Measurements from ENCODE around the gene BDH1.
"Not testable (repeated sequence)": the region's sequence is repeated elsewhere in the genome, so short reads cannot be mapped to it uniquely, and the experiment has no call there.

The BDH1 gene, protein sequence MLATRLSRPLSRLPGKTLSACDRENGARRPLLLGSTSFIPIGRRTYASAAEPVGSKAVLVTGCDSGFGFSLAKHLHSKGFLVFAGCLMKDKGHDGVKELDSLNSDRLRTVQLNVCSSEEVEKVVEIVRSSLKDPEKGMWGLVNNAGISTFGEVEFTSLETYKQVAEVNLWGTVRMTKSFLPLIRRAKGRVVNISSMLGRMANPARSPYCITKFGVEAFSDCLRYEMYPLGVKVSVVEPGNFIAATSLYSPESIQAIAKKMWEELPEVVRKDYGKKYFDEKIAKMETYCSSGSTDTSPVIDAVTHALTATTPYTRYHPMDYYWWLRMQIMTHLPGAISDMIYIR

GRCh38 chr3:197555281-197556261 is at the start of gene BDH1:
Gene BDH1, minus strand, starts transcription at chr3:197555968. Its CDS starts 9,525 bp downstream, at chr3:197546443.
- DNase-seq = peak; percentile 79 to 82

GRCh38 chr3:197603317-197603933 is 47.7 kb upstream of the BDH1 start:
- DNase-seq = no peak

DNA sequence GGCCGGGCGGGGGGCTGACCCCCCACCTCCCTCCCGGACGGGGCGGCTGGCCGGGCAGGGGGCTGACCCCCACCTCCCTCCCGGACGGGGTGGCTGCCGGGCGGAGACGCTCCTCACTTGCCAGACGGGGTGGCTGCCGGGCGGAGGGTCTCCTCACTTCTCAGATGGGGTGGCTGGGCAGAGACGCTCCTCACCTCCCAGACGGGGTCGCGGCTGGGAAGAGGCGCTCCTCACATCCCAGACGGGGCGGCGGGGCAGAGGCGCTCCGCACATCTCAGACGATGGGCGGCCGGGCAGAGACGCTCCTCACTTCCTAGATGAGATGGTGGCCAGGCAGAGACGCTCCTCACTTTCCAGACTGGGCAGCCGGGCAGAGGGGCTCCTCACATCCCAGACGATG is 46.6 kb upstream of the BDH1 start:
- not testable (repeated sequence) for DNase-seq

GRCh38 chr3:197601566-197601840 is 45.7 kb upstream of the BDH1 start:
- DNase-seq = not testable (repeated sequence)

- no peak for DNase-seq
Observed at GRCh38 chr3:197600796-197601565, 45.2 kb upstream of the BDH1 start.

- no peak for DNase-seq
Observed at GRCh38 chr3:197599089-197599765, 43.5 kb upstream of the BDH1 start.

GRCh38 chr3:197598404-197598980 is 42.7 kb upstream of the BDH1 start:
- DNase-seq = no peak

DNA sequence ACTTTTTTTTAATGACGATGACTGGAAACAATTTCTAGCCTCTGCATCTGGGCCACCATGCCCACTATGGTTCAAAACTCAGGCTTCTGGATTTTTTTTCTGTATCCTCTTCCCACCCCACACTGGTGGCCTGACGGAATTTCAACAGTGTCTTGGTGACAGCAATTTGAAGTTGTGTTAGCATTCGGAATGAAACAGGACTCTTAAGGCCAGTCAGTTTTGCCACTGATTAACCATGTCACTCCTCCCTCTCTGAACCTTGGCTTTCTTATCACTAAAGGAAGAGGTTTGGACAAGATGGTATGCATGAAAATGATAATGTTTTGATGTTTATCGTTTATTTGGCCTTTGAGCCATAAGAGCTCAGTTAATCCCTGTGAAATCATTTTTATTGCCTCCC is 41.6 kb upstream of the BDH1 start:
- DNase-seq = no peak

GRCh38 chr3:197595470-197596185 is 39.9 kb upstream of the BDH1 start:
- DNase-seq = peak; percentile 94 to 95

DNA sequence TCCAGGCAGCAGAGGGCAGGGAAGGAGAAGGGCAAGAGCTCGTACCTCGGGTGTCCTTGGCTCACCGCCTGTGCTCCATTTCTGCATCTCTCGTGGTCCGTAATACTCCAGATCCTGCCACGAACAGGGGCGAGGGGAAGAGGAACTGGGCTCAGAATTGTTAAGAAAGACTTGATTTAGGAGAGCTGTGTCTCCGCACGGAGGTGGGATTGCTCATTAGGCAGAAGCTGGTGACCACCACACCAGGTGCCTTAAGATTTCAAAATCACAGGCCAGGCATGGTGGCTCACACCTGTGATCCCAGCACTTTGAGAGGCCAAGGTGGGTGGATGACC is 37.2 kb upstream of the BDH1 start:
- no peak for DNase-seq

DNA sequence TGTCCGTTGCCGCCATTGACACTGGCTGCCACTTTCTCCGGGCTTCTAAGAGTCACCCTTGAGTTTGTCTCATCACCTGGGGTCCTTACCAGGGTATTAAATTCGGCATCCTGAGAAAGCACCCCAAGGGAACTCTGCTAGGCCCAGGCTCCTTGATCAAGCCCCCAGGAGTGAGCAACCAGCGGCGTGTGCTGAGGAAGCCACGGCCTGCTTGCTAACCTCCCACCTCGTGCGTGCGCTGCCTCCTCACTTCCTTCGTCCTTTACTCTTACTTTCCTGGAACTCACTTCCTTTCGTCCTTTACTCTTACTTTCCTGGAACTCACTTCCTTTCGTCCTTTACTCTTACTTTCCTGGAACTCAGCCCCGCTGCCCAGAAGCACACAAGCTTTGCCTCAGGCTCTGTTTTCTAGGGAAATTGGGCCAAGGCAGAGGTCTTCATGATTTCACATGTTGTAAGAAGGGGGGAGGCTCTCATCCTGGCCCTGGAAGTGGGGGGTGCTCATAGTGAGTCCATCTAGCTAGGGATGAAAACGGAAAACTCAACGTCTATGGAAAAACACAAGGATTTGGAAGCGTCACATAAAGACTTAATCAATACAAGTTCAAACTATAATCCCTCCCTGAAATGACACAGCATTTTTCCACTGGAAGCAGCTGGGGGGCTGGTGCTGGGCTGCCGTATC is 36.7 kb upstream of the BDH1 start:
- DNase-seq = no peak

DNA sequence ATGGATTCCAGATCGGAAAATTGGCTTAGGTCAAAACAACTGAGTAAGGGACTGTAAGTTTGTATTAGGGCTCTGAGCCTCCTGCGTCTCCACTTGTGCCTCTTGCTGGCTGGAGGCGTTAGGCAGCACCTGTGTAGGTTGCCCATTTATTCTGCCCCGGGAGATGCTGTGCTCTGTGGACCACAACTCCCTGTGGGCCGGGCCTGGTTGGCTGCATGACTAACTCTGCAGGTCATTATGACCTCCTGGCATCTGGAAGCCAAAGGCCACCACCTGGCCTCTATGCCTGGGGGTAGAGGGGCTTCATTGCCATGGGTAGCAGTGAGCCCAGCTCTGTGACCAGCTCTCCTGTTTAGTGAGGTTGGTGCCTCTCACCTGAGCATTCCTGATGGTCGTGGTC is 36.0 kb upstream of the BDH1 start:
- DNase-seq = no peak

DNA sequence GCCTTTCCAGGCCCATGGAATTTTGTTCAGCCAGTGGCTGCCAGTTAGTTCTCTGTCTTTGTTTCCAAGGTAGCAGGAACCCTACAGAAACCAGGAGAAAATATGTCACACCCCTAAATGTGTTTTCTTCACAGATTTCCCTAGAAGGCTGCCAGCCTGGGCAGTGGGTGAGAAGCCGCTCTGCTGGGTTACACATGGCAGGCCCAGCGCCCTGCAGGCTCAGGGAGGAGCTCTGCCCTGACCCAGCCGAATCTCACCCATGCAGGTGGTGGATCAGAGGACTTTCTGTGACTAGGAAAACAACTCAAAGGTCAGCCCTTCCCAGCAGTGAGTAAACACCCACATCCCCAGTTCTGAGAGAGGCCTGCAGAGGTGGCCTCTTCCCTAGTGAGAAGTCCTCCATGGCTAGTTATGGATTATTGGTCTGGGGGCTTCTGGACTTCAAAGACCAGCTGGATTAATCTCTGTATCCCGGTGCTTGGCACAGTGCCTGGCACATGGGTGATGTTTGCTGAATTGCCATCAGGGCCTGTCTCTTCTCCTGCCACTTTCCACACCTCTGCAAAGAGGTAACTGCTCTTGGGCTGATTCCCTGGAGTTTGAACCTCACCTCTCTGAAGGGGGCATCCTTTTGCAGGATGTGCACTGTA is 34.7 kb upstream of the BDH1 start:
- DNase-seq = no peak

DNA sequence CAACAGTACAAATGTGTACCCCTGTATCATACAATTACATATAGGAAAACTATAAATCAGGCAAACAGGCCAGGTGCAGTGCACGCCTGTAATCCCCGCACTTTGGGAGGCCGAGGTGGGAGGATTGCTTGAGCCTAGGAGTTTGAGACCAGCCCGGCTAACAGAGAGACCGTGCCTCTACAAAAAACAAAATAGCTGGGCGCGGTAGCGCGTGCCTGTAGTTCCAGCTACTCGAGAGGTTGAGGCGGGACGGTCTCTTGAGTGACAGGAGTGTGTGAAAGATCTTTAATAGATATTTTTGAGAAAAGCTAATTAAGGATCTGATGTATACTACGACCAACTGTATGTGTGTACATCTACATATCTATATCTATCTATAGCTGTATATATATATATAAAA is 33.8 kb upstream of the BDH1 start:
- no peak for DNase-seq

GRCh38 chr3:197586768-197587167 is 31.0 kb upstream of the BDH1 start:
- DNase-seq = not testable (repeated sequence)

- DNase-seq = peak in 1 of 2 experiments; percentile 30
Observed at GRCh38 chr3:197586181-197586580, 30.4 kb upstream of the BDH1 start.

DNA sequence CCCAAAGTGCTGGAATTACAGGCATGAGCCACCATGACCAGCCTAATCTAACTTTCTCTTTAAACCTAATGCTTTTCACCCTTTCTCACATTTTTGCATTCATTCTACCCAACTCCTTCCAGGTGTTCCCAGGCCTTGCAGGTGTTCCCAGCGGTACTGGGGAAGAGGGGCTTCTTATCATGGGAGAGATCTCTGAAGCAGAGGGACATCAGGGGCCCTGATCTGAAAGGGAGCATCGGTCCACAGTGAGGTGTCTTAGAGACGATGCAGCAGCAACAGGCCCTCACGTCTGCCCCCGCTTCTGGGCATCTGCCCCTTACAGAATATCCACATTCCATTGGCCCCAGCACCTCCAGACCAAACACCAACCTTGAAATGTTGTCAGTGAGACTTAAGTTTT is 29.0 kb upstream of the BDH1 start:
- DNase-seq = no peak

DNA sequence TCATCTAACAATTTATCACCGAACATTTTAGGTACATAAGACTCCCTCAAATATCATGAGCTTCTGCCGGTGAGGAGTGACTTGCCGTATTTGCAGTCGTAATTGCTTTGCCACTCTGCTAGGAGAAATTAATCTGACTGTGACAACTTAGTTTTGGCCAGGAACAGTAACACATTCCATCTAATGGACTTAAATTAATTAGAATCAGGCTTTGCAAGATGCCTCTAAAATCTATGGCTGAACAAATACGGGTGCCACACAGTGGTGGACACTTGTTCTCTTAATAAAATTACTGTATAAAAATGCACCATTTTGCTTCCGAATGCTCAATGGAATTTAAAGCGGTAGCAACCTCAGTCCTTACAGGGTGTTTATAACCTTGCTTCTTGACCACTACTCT is 27.6 kb upstream of the BDH1 start:
- DNase-seq = no peak

DNA sequence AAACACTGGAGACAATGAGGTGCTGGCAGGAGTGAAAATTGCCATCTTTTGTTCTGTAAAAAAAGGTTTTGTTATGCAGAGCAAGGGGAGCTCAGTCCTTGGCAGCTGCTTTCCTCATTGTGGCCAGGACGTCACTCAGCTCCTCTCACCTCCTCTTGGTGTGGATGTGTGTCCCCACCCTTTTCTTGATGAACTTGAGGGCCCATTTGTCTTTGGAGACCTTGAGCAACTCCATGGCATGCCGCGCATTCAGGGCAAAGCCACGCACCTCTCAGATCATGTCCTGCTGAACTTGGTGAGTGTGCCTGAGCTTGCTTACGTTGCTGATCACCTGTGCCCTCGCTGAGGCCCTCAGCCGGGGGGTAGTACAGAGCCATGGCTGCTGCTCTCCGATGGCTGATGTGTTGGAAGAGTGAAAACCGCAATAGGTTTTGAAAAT is 24.5 kb upstream of the BDH1 start:
- no peak for DNase-seq

- DNase-seq = no peak
Observed at GRCh38 chr3:197578376-197578775, 22.6 kb upstream of the BDH1 start.

Data from NCI-H524 (cell line).